KBM-7 (cell line): Measurements from ENCODE around the gene RNASEH1.
"Not testable (repeated sequence)": the region's sequence is repeated elsewhere in the genome, so short reads cannot be mapped to it uniquely, and the experiment has no call there.

ENCODE experiments used
- DNase-seq: peaks from one replicate; pipeline ENCODE4 v3.0.0-alpha.2; 2015
- in situ Hi-C: fragments of 300-500 bp; cut with MboI; formaldehyde crosslinking; loops from 2 replicates; pipeline ENCODE4 v1.14.3; 2020; ENCODE audit warnings: low sequenced_read_pairs, low pct_unique_long_range_greater_than_20kb, mixed read lengths

Gene RNASEH1

DNA sequence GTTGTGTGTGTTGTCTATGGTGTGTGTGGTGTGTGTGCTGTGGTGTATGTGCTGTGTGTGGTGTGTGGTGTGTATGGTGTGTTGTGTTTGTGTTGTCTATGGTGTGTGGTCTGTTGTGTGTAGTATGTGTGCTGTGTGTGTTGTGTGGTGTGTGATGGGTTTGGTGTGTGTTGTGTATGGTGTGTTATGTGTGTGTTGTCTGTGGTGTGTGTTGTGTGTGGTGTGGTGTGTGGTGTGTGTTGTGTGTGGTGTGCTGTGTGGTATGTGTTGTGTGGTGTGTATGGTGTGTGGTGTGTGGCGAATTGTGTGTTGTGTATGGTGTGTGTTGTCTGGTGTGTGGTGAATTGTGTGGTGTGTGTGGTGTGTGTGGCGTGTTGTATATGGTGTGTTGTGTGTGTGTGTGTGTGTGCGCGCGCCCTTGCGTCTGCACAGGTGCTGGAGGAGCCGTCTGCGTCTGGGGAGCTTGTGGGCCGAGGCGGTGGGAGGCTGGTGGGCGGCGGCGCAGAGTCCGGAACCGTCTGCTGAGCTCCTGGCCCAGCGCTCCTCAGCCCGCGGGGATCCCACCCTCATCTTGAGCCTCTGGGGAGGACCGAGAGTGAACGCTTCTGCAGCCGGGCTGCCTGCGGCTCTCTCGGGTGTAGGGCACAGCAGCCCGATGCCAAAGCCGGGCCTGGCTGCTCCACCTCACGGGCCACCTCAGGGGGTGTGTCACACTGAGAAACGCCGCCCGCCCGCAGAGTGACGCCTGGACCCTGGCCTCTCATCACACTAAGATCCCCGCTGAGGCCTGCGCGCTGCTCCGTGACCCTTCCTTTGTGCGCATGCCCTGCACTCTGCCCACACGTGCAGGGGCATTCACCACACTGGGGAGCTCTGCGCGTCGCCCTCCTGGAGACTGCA is 30.0 kb downstream of the RNASEH1 start:
- in situ Hi-C loops: no loop called here

DNA sequence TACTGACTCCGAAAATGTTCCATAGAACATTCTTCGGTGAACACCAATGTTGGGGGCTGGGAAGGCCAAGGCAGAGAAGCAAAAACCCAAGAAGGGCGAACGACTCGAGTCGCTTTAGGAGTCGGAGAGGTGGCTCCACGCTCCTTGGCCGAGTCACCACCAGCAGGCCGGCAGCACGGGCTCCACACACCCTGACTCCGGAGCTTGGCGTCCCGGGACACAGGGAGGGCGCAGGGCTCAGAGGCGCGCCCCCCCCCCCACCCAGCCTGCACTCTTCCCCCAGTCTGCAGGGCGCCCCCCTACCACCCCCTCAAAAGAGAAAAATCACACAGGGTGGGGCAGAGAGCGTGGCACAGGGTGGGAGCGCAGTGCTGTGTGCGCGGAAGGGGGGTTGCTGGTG is 31.3 kb downstream of the RNASEH1 start:
- in situ Hi-C loops: no loop called here
- DNase-seq: no peak

More for the DNA sequence above, 30.0 kb downstream of the RNASEH1 start:
- no peak for DNase-seq

DNA sequence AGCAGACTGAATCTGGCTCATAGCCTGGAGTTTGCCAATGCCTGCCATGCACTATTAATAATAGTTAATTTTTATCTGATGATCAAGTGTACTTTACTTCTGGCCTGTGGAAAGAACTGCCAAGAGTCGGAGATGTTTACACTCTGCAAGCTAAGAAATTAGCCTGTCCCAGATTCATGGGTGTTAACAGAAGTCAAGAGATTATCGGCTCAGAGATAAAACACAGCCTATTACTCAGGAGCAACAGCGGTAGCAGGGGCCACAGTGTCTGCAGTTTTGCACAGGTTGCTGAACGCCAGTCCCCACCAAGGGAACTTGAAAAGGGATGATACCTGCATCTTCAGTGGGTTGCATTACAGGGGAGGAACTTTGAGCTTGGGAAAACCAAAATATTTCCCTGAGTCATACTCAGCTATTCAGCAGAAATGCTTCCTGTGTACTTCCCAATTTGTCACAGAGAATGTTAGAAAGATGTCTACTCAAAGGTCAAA is 34.5 kb downstream of the RNASEH1 start:
- in situ Hi-C loops: no loop called here

DNA sequence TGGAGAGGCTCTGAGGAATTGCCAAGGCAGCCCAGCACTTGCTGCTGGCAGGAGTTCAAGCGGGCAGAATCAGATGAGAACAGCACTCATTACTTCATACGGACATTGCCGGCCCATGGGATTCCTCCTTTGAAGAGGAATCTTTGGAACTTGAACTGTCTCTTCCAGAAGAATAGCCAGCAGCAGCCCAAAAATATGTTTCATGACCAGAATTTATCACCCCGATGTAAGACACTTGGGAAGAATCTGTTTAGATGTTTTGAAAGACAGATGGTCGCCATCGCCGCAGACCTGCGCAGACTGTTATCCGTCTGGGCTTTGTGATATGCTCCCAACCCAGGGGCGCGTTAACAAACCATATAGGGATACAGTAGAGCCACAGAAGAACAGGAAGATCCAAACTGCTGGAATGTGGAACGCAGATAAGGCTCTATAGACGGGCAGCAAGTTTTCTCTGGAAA is 35.1 kb downstream of the RNASEH1 start:
- DNase-seq: no peak

More for the DNA sequence above, 34.5 kb downstream of the RNASEH1 start:
- no peak for DNase-seq

DNA sequence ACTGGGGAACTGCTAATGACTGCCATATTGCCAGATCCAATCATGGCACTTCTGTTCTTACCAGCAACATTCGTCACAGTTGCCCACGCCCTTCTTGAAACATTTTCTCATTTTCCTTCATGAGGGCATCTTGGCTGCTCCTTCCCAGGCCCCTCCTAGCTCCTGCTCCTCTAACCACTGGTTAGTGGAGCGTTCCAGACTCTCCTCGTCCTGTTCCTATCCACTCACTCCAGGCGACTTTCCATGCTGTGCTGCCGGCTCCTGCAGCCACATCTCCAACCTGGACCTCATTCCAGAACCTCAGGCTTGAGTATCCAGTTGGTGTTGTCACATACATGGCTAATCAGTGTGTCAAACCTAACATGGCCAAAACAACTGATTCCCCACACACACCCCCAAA is 37.5 kb downstream of the RNASEH1 start:
- DNase-seq: no peak
- in situ Hi-C loops: no loop called here

More for the DNA sequence above, 35.1 kb downstream of the RNASEH1 start:
- in situ Hi-C loops: no loop called here

DNA sequence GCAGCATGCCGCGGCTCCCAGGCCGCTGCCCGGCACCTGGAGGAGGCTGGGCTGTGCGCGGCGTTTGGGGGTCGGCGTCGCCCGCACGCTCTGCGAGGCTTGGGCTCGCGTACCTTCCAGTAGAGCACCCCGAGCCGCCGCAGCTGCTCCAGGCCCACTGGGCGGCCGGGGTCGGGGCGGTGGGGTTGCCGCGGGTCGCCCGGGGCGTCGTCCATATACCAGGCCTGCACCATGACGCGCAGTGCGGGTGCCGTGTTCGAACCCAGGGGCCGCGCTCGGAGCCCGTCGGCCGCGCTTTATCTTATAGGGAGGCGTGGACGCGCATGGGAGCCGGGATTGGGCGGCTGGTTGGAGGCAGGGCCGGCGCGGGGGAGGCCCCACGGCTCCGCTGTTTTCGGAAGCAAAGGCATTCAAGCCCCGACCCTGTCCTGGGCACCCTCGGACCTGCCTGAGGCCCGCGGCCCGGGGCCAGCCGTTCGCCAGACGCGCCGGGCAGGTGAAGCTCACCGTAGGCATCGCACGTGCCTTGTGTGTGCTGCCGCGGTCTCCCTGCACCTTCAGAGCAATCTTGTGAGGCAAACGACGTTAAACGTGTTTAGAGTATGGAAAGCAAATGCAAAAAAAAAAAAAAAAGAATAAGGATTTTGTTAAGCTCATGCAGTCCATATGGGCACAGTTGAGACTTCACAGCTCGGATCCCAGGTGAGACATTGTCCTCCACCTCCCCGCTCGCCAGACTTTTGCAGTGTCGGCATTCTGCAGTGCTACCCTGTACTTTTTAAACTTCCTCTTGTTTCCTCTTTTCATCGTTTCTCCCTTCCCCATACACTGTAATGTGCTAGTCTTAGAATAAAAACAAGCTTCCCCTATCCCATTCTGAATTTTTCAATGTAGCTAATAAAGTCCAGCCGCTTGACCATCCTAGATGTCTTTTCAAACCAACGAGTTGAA is 38.6 kb downstream of the RNASEH1 start, which contains the start of gene ADI1:
ADI1 (minus strand) TSS at position 277 of the 951 bp plus-strand sequence; CDS start at position 233, 44 bp downstream.
- DNase-seq: peak; percentile 86
- in situ Hi-C loops: no loop called here

DNA sequence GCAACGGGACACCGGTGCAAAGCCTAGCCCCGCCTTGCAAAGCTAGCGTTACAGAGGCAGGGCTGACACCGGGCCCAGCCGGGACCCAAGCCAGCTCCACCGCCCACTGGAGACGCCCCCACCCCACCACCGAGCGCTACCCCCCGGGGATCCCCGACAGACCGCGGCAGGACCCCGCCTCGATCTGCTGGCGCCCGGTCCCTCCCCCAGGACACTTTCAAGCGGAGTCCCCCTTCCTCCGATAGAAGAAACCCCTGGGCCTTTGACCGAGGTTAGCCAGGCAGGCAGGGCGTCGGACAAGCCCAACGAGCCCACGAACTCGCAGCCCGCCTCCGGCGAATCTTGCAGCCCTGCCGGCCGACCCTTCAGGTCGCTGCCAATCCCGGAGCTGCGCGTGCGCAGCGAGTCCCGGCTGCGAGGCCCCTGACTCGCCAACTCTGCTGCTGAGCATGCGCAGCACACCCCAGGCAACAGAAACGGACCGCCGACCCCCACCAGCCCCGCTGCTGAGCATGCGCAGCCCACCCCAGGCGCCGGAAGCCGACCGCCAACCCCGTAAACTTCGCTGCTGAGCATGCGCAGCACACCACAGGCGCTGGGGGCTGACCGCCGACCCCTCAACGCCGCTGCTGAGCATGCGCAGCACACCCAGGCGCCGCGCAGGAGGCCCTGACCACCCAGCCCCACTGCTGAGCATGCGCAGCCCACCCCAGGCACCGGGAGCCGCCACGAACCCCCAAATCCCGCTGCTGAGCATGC is 39.5 kb downstream of the RNASEH1 start:
- peak; percentile 97 for DNase-seq
- in situ Hi-C loops: no loop called here

DNA sequence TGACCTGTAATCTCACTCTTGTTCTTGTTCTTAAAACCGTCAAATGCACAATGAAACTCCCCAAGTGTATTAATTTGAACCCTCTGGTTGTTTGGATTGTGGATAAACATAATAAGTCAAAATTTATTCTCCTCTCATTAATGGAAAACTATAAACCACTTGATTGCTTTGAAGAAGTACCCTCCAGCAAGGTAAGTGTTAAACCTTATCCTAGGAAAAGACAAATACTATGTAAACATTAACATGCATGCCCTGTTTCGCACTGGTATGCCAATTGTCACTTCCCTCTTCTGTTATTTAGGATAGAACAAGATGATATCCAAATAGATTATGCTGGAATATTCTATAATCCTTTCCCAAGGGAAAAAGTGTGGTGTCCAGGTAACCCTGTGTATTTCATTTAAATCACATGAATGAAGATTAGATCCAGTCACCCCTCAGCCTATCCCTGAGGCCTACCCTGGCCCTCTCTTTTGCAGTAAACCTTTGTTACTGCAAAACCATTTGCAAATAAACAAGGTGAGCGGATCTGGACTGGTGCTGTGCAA is 40.1 kb downstream of the RNASEH1 start:
- DNase-seq: no peak
- in situ Hi-C loops: no loop called here

DNA sequence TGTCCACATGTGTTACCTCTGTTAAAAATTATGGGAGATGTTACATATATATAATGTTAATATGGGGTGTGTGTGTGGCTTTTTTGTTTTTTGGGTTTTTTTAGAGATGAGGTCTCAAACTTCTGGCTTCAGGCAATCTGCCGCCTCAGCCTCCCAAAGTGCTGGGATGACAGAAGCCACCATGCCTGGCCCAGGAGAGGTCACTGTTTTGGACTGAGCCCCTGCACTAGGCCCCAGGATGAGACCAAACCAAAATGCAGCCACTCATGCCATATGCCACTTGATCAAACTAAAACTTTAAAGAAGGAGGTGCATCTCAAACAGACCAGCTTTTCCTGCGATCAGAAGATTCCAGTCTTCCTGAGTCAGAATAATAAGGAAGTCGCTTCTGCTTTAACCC is 41.3 kb downstream of the RNASEH1 start:
- no peak for DNase-seq
- in situ Hi-C loops: no loop called here

DNA sequence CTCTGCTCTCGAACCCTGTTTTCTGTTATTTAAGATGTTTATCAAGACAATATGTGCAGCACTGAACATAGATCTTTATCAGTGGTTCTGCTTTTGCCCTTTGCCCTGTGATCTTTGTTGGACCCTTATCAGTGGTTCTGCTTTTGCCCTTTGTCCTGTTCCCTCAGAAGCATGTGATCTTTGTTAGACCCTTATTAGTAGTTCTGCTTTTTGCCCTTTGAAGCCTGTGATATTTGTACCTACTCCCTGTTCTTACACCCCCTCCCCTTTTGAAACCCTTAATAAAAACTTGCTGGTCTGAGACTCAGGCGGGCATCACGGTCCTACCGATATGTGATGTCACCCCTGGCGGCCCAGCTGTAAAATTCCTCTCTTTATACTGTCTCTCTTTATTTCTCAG is 42.7 kb downstream of the RNASEH1 start:
- DNase-seq, in situ Hi-C loops: not testable (repeated sequence)

DNA sequence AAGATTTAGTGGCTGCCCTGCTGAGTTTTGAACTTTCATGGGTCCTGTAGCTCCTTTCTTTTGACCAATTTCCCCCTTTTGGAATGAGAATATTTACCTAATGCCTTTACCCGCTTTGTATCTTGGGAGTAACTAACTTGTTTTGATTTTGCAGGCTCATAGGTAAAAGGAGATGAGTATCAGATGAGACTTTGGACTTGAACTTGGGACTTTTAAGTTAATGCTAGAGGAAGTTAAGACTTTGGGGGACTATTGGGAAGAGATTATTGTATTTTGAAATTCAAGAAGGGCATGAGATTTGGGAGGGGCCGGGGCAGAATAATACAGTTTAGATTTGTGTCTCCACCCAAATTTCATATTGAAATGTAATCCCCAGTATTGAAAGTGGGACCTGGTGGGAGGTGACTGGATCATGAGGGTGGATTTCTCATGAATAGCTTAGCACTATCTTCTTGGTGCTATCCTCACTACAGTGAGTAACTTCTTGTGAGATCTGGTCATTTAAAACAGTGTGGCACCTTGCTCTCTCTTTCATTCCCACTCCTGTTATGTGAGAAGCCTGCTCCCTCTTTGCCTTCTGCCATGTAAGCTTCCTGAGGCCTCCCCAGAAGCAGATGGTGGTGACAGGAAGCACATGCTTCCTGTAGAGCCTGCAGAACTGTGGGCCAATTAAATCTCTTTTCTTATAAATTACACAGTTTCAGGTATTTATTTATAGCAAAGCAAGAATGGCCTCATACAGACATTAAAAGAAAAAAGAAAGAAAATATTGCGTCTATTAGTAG is 44.9 kb downstream of the RNASEH1 start:
- peak; percentile 52 for DNase-seq
- in situ Hi-C loops: no loop called here

DNA sequence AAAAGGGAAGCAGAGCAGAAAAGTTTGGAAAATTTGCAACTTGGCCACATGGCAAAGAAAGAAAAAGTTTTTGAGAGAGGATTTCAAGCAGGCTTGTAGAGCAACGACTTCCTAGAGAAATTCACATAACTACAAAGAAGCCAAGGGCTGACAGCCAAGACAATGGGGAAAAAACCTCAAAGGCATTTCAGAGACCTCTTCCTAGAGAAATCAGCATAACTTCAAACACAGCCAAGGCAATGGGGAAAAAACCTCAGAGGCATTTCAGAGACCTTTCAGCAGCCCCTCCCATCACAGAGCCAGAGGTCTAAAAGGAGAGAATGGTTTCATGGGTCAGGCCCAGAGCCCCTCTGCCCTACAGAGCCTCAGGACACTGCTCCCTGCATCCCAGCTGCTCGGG is 46.0 kb downstream of the RNASEH1 start:
- in situ Hi-C loops: no loop called here
- DNase-seq: no peak

DNA sequence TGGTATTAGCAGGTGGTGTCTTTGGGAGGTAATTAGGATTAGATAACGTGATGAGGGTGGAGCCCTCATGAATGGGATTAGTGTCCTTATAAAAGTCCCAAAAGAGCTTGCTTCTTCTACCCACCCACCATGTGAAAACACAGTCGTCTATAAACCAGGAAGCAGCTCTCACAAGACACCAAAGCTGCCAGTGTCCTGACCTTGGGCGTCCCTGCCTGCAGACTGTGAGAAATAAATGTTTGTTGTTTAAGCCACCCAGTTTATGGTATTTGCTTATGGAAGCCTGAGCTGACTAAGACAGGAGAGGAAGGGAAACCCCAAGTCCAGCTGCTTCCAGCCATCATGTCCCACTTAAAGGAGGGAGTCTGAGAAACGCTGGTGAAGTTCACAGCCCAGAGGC is 52.4 kb downstream of the RNASEH1 start:
- in situ Hi-C loops: no loop called here
- DNase-seq: no peak

DNA sequence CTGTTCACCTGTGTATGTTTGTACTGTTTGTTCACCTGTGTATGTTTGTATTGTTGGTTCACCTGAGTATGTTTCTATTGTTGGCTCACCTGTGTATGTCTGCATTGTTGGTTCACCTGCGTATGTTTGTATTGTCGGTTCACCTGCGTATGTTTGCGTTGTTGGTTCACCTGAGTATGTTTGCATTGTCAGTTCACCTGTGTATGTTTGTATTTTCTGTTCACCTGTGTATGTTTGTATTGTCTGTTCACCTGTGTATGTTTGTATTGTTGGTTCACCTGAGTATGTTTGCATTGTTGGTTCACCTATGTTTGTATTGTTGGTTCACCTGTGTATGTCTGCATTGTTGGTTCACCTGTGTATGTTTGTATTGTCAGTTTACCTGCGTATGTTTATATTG is 53.4 kb downstream of the RNASEH1 start:
- in situ Hi-C loops: no loop called here
- no peak for DNase-seq

DNA sequence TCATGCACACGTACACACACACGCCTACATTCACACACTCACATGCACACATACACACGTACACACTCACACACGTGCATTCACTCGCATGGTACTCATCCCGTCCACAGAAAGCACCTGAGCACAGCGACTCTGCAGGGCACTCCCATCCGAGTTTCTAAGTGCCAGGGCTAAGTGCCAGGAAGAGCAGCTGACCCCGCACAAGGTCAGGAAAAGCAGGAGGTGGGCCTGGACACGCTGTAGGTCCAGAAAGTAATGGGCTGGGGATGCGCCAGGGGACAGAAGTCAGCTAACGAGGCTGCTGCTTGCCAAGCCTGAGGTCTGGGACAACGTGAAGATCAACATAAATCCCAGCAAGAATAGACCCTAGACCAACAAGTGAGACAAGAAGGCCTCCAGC is 54.6 kb downstream of the RNASEH1 start:
- DNase-seq: no peak
- in situ Hi-C loops: no loop called here

DNA sequence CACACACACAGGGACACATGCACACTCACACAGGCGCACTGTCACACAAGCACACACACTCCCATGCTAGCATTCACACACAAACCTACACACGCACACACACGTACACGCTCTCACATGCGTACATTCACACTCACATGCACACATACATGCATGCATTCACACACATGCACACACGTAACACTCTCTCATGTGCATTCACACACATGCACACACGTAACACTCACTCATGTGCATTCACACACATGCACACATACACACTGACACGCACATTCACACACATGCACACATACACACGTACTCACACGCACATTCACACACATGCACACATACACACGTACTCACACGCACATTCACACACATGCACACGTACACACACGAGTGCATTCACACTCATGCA is 55.1 kb downstream of the RNASEH1 start:
- in situ Hi-C loops: no loop called here
- DNase-seq: no peak

DNA sequence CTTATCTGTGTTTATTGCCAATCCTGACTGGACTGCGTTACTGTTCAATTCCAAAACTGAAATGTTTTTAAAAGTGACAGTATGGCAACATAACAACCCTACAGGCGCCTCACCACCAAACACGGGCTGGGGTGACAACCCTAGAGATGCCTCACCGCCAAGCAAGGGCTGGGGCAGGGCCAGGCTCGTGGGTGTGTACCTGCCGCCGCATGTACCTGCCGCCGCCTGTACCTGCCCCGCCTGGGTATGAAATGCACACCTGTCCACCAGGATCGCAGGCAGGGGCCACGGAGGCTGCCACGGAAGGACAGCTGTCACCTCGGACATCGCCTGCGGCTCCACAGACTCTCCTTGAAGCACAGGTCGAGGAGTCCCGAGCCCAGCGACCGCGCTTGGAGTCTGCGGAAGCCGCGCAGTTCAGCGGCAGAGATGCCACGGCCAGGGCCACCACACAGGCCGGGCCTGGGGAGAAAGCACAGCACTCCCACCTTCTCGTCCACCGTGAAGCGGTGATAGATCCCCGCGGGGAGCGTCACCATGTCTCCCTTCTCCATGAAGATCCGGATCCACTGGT is 57.7 kb downstream of the RNASEH1 start:
- no peak for DNase-seq
- in situ Hi-C loops: no loop called here
